ENCODE data around the gene ADGRL2. TPM values are rescaled to one million over a fixed set of nuclear protein-coding genes. Genes with fewer than 3 reads are reported as not detected.

The ADGRL2 gene
- total RNA-seq = 10 to 100 TPM; 61.6 to 76.4 TPM
- polyA plus RNA-seq (2013, experiment 1 of 2) = 173 TPM
- 161 TPM for polyA plus RNA-seq (2013, experiment 2 of 2)
- long read RNA-seq, experiment 1, partial matches to known transcripts = 7 of 24 reads
- long read RNA-seq, experiment 1, other reads (novel, unspliced or antisense) = 17 of 24 reads
- long read RNA-seq, experiment 2, partial matches to known transcripts = 19 of 65 reads
- long read RNA-seq, experiment 2, other reads (novel, unspliced or antisense) = 46 of 65 reads
- long read RNA-seq, experiment 3, full-length matches to known transcripts = 4 of 70 reads
- long read RNA-seq, experiment 3, partial matches to known transcripts = 19 of 70 reads
- long read RNA-seq, experiment 3, other reads (novel, unspliced or antisense) = 47 of 70 reads
- long read RNA-seq, experiment 4, partial matches to known transcripts = 0 of 7 reads
- long read RNA-seq, experiment 4, other reads (novel, unspliced or antisense) = 7 of 7 reads

GRCh38 chr1:81800695-81801650 is at the start of gene ADGRL2:
ADGRL2 (plus strand) TSS chr1:81800934; CDS start chr1:81836985, 36,051 bp downstream.
- H3K36me3 ChIP-seq (ENCODE audit: control insufficient read depth, insufficient read depth, low read length) = no peaks in the 10 kb centered on the region
- peak within 1 kb of the TSS; percentile 98 for H3K27ac Mint-ChIP-seq
- WGBS, 2 experiments (ENCODE audit: insufficient coverage in 1 of 2, insufficient read length in 1 of 2) = 0% methylated on average over 6 to 79 of the region's 81 CpGs
- H3K4me1 Mint-ChIP-seq = peaks cover 32% of the 10 kb centered on the region
- H3K36me3 Mint-ChIP-seq (ENCODE audit: low read depth) = no peaks in the 10 kb centered on the region
- peak within 1 kb of the TSS; percentile 63 for H3K9ac ChIP-seq (ENCODE audit: extremely low read depth, low read length, poor library complexity, severe bottlenecking)
- peak within 1 kb of the TSS; percentile 96 for H3K27ac ChIP-seq (ENCODE audit: low read depth, low read length)
- no peaks in the 10 kb centered on the region for H3K27me3 ChIP-seq (ENCODE audit: control insufficient read depth, insufficient read depth, low read length, poor library complexity, severe bottlenecking)
- no peaks in the 10 kb centered on the region for H3K27me3 Mint-ChIP-seq (ENCODE audit: insufficient read depth)
- peak within 1 kb of the TSS; percentile 94 for H3K4me3 Mint-ChIP-seq
- H3K9me3 Mint-ChIP-seq = no peaks in the 10 kb centered on the region
- peak within 1 kb of the TSS; percentile 89 for H3K4me3 ChIP-seq (ENCODE audit: low read length)
- no peaks in the 10 kb centered on the region for H3K9me3 ChIP-seq (ENCODE audit: control insufficient read depth, low read length)
- DNase-seq = peak; percentile 93
- TF ChIP-seq CTCF (conservative IDR thresholded peaks at IDR 0.05) = no peak
- H3K4me1 ChIP-seq (ENCODE audit: control insufficient read depth, insufficient read depth, low read length) = no peaks in the 10 kb centered on the region

DNA sequence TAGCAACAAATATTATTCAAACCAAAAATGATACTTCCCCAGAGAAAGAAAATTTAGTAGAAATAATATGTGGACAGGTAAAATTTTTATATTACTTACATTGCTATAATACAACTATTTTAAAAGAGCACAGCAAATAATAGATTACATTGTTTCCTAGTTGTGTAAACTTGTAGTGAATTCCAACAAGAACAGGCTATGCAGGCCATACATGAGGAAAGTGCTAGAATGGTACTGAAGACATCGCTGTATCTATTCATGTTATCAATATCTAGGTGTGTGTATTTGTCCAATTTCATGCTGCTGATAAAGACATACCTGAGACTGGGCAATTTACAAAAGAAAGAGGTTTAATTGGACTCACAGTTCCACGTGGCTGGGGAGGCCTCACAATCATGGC is 47.9 kb upstream of the ADGRL2 start:
- TF ChIP-seq CTCF (conservative IDR thresholded peaks at IDR 0.05) = no peak
- H3K27ac Mint-ChIP-seq = no peak overlapping the region
- no peak overlapping the region for H3K9ac ChIP-seq (ENCODE audit: extremely low read depth, low read length, poor library complexity, severe bottlenecking)

DNA sequence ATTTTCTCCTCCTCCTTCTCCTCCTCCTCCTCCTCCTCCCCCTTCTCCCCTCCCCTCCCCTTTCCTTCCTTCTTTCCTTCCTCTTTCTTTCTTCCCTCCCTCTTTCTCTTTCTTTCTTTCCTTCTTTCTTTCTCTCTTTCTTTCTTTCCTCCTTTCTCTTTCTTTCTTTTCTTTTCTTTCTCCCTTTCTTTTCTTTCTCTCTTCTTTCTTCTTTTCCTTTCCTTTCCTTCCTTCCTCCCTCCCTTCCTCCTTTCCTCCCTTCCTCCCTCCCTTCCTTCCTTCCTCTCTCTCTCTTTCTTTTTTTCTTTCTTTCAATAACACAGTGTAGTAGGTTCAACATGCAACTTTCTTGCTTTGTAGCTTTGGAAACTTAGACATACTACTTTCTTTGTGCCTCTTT is 46.3 kb upstream of the ADGRL2 start:
- H3K27ac ChIP-seq (ENCODE audit: low read depth, low read length) = no peak overlapping the region
- no peaks in the 10 kb centered on the region for H3K9me3 ChIP-seq (ENCODE audit: control insufficient read depth, low read length)
- DNase-seq = no peak
- no peak for TF ChIP-seq CTCF (conservative IDR thresholded peaks at IDR 0.05)
- no peaks in the 10 kb centered on the region for H3K27me3 ChIP-seq (ENCODE audit: control insufficient read depth, insufficient read depth, low read length, poor library complexity, severe bottlenecking)
- Mint-ChIP-seq H3K27ac (no peak overlapping the region), H3K9me3 (no peaks in the 10 kb centered on the region), H3K27me3 (ENCODE audit: insufficient read depth) (no peaks in the 10 kb centered on the region), H3K4me1 (peaks cover 5% of the 10 kb centered on the region), H3K4me3 (no peak overlapping the region), H3K36me3 (ENCODE audit: low read depth) (no peaks in the 10 kb centered on the region)
- no peaks in the 10 kb centered on the region for H3K36me3 ChIP-seq (ENCODE audit: control insufficient read depth, insufficient read depth, low read length)
- H3K4me1 ChIP-seq (ENCODE audit: control insufficient read depth, insufficient read depth, low read length) = no peaks in the 10 kb centered on the region
- H3K9ac ChIP-seq (ENCODE audit: extremely low read depth, low read length, poor library complexity, severe bottlenecking) = no peak overlapping the region
- no peak overlapping the region for H3K4me3 ChIP-seq (ENCODE audit: low read length)

More for the DNA sequence above, 47.9 kb upstream of the ADGRL2 start:
- DNase-seq = no peak
- Histone ChIP-seq H3K9me3 (ENCODE audit: control insufficient read depth, low read length) (no peaks in the 10 kb centered on the region), H3K27ac (ENCODE audit: low read depth, low read length) (no peak overlapping the region), H3K27me3 (ENCODE audit: control insufficient read depth, insufficient read depth, low read length, poor library complexity, severe bottlenecking) (no peaks in the 10 kb centered on the region), H3K36me3 (ENCODE audit: control insufficient read depth, insufficient read depth, low read length) (no peaks in the 10 kb centered on the region), H3K4me1 (ENCODE audit: control insufficient read depth, insufficient read depth, low read length) (no peaks in the 10 kb centered on the region), H3K4me3 (ENCODE audit: low read length) (no peak overlapping the region)
- Mint-ChIP-seq H3K4me1 (no peaks in the 10 kb centered on the region), H3K9me3 (no peaks in the 10 kb centered on the region), H3K27me3 (ENCODE audit: insufficient read depth) (no peaks in the 10 kb centered on the region), H3K4me3 (no peak overlapping the region), H3K36me3 (ENCODE audit: low read depth) (no peaks in the 10 kb centered on the region)
- 60 to 86% methylated on average over 1 to 2 of the region's 2 CpGs for WGBS, 2 experiments (ENCODE audit: insufficient coverage in 1 of 2, insufficient read length in 1 of 2)
